RPMI7951 (cell line): ENCODE results near the gene BTBD9. TPM values are rescaled to one million over a fixed set of nuclear protein-coding genes. Genes with fewer than 3 reads are reported as not detected.
A peak's percentile ranks its signal among the peaks of the same experiment; 100 is the strongest.

Experiments
- DNase-seq: peaks from one replicate; pipeline ENCODE4 v3.0.0-alpha.2; 2012; ENCODE audit warnings: low read depth
- total RNA-seq: library from RNA; depleted of rRNA; stranded (reverse); fragments of >200 nt; shearing (Covaris generic); gene quantifications from 2 replicates; pipeline ENCODE4 v1.2.3, GENCODE V29; 2014; rRNA removed

Gene BTBD9
- total RNA-seq, result 2.8 and 3.4 TPM in 2 replicates

GRCh38 chr6:38639498-38640215 is at the start of gene BTBD9:
Gene BTBD9, minus strand, starts transcription at chr6:38639929.
- peak; percentile 81 for DNase-seq

- DNase-seq, result no peak
Measured at GRCh38 chr6:38688579-38689087, 48.9 kb upstream of the BTBD9 start.

DNA sequence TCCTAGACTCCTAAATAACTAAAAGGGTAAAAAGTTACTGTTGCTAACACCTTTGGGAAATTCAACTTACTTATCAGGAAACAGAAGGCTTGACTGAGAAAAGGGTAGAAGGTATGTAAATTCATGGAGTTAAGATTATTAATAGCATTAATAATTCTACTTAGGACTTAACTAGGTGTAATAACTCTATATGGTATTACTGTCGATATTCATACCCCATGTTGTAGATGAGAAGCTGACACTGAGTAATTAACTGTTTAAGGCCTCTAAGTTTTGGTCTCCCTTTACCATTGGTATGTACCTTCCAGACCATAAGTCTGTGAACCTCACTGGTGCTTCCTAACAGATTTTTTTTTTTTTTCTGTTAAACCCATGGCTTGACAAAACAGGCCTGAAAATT is 47.8 kb upstream of the BTBD9 start:
- DNase-seq, result no peak

DNA sequence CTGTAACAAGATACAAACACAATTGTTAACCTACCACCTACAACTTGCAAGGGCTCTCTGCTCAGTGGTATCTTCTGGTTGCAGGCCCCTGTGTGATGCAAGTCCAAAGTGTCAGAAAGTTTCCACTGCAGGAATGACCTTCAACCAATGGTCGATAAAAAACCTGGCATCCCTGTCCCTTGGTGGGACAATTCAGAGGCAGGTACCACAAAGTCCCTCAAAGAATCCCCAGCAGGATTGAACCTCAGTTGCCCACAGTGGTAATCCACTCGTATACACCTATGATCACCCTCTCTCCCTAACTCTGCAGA is 47.3 kb upstream of the BTBD9 start:
- DNase-seq, result no peak

GRCh38 chr6:38686270-38687042 is 46.7 kb upstream of the BTBD9 start:
- DNase-seq, result no peak

GRCh38 chr6:38684904-38685303 is 45.2 kb upstream of the BTBD9 start:
- no peak for DNase-seq

DNA sequence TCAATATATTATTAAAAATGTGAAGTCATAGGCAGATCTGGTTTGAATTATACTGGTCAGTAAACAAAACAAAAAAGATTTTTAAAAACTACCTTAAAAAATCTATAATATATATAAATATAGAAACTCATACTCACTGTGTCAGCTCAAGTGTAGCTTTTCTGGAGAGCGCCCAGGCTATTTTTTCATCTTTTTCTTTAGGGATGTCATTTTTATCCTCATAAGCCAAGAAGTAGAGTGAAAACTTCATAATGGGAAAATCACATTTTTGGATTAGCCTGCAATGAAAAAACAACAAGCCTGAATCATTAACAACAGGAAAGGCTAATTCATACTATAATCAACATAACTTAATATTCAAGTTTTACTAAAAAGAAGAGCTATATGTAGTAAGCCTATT is 44.5 kb upstream of the BTBD9 start:
- DNase-seq, result no peak

DNA sequence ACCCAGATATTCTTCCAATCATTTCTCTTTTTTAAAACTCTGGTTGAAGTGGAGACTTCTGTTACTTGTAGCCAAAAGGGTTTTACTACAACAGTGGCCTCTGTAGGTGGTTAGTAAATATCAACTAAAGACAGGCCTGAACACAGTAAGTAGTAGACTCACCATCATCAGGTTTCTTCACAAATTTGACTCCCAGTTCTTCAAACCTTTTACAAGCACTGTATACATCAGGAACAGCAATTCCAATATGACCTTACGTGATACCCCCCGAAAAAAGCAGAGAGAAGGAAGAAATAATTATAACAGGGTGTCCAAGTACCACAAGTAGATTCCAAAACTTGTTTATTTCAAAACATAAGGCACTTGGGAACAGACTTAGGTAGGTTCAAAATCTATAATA is 42.1 kb upstream of the BTBD9 start:
- DNase-seq, result no peak

- DNase-seq, result no peak
Measured at GRCh38 chr6:38679668-38680067, 39.9 kb upstream of the BTBD9 start.

- DNase-seq, result no peak
Measured at GRCh38 chr6:38678178-38678760, 38.5 kb upstream of the BTBD9 start.

DNA sequence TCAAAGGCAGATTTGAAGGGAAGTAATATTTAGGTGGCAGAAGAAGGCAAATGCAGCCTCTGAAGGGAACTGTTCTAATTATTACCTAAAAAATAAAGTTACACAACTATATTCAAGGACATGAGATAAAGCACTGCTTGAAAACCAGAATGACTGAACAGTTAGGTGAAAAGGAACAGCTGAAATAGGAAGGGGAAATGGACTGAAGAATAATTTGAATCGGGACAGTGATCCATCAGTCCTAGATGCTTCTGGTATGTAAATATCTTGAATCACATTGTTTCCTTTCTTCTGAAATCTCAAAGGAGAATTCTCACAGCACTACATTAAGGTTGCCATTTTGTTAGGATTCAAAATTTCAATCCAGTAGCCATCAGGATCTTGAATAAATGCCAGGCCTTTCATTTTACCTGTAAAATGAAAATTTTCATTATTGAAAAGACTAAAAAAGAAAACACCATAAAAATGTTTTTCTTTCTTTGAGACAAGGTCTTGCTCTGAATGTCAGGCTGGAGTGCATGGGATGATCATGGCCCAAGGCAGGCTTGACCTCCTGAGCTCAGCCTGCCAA is 37.3 kb upstream of the BTBD9 start:
- DNase-seq, result no peak

DNA sequence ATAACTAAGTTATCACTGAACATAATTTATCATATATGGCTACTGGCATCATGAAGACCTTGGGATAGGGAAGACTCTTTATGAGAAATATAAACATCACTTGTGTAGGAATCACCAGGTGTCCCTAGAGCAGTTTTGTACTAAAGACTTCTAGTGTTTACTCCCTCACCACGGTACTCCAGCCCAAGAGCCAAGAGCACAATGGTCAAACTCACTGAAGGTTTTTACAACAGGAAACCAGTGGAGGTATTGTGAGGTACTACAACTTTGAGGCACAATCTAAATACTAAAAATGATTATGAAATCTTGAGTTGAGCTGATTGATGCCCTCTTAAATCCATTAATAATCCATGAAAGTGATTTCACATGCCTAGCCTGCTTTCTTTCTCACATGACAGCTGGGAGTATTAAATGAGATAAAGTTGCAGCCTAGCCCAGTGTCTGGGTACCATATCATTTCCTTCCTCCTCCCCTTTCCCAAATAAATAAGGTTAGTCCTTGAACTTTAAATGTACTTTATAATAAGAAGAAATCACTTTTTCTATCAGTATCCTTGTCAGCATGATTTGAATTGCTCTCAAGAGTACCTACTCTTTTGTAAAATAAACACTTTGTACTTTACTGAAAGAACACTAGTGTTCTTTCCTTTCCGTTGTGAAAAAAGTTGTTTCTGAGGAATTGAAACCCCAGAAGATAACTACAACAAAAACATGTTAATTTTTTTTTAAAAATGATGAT is 36.7 kb upstream of the BTBD9 start:
- DNase-seq, result no peak

- no peak for DNase-seq
Measured at GRCh38 chr6:38673397-38674165, 33.9 kb upstream of the BTBD9 start.

- peak; percentile 52 for DNase-seq
Measured at GRCh38 chr6:38671885-38672467, 32.2 kb upstream of the BTBD9 start.

DNA sequence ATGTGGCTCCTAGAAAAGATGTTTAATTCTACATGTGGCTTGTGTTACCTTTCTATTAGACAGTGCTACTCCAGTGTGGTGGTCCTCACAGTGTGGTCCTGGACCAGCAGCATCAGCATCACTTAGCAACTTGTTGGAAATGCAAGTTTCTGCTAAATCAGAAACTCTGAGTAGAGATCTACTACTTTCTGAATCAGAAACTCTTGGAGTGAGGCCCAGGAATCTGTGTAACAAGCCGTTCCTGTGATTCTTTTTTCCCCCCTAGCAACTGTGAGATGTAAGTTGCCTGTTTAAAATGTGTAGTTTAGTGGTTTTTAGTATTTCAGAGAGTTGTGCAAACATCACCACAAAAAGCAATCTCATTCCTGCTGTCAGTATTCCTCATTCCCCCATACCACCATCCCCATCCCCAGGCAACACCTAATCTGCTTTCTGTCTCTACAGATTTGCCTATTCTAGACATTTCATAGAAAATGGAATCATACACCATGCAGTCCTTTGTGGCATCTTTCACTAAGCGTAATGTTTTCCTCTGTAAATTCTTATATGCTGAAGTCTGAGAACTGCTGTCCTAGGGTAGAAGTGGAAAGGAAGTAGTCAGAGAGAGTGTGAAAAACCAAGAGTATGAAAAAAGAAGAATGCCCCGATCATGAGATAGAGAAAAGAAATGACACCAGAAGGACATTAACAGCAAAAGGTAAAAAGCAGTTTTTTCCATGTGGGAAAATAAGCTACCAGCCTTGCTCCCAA is 18.9 kb upstream of the BTBD9 start:
- no peak for DNase-seq

DNA sequence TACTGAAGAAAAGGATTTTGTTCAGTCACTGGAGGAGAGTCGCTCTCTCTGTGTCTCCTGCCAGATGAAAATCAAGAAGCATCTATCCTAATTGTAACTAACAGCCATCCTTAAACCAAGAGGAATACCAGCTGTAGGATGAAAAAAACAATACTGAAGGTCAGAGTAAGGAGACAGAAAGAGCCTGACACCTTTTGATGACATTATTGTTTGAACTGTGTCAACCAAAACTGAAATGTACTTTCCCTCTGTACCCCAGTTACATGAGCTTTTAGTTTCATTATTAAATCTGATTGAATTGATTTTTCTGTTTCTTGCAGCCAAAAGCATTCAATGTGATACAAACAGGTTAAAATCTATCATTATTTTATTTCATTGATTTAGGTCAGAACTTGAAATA is 17.2 kb upstream of the BTBD9 start:
- no peak for DNase-seq

DNA sequence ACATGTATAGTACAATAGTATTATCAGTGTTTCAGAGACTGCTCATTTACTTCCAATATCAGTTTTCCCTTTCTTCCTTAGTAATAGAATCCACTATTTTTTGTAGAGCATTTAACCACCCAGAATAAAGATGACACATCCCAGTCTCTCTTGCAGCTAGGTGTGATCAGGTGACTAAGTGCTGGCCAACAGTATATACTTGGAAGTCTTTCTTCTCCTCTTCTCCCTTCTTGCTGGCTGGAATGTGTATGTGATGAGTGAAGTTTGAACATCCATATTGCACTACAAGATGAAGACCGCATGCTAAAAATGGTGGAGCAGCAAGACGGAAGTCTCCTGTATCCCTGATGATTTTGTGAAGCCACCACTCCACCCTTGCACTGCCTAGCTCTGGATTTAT is 14.5 kb upstream of the BTBD9 start:
- no peak for DNase-seq

DNA sequence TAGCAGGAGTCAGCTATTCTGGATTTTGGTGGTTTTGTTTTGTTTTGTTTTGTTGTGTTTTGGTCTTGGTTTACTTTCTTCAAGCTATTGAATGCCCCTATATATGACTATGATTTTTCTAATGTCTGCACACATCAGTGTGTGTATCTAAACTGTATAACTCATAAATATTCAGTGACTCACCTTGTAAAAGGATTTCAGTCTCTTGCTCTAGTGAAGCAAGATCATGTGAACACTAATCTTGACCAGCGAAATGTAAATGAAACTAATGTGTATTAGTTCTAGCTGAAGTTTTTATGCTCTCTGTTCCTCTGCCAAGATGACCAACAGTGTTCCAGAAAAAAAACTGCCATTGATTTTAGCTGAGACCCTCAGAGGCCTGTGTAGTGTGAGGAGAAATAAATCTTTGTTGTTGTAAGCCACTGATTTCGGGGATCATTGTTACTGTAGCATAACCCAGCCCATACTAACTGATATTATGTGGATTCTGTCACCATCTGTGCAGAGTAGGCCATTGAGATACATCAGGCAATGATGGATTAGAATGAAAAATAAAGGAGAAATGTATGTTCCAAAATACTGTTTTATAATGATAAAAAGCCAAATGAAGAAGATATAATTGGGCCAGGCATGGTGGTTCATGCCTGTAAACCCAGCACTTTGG is 11.5 kb upstream of the BTBD9 start:
- no peak for DNase-seq

DNA sequence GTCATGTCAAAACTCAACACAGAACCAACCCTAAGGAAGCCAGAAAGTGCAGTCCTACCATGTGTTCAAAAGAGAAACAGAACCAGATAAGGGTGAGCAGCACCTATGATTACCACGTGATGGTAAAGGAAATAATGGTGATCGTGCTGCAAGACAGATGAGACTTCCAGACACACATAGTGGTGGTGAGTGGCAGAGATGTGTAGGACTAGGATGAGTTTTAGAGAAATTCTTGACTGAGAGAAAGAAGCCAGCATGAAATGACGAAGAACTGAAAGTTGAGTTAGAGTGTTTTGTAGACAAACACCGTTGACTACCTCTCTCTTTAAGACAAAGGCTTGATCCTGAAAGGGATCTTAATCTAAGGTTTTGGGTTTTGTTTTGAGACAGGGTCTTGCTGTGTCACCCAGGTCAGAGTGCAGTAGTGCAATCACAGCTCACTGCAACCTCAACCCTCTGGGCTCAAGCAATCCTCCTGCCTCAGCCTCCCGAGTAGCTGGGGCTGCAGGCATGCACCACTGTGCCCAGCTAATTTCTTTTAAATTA is 10.6 kb upstream of the BTBD9 start:
- DNase-seq, result no peak
